UCSD-AML1 (cell line): ENCODE data around the gene PACSIN1.
"Not testable (repeated sequence)": the region's sequence is repeated elsewhere in the genome, so short reads cannot be mapped to it uniquely, and the experiment has no call there.

Experiments
- DNase-seq: peaks from one replicate; lab custom pipeline; 2025; ENCODE audit not compliant: unreplicated experiment; lab: John Stamatoyannopoulos, UW

Gene PACSIN1

DNA sequence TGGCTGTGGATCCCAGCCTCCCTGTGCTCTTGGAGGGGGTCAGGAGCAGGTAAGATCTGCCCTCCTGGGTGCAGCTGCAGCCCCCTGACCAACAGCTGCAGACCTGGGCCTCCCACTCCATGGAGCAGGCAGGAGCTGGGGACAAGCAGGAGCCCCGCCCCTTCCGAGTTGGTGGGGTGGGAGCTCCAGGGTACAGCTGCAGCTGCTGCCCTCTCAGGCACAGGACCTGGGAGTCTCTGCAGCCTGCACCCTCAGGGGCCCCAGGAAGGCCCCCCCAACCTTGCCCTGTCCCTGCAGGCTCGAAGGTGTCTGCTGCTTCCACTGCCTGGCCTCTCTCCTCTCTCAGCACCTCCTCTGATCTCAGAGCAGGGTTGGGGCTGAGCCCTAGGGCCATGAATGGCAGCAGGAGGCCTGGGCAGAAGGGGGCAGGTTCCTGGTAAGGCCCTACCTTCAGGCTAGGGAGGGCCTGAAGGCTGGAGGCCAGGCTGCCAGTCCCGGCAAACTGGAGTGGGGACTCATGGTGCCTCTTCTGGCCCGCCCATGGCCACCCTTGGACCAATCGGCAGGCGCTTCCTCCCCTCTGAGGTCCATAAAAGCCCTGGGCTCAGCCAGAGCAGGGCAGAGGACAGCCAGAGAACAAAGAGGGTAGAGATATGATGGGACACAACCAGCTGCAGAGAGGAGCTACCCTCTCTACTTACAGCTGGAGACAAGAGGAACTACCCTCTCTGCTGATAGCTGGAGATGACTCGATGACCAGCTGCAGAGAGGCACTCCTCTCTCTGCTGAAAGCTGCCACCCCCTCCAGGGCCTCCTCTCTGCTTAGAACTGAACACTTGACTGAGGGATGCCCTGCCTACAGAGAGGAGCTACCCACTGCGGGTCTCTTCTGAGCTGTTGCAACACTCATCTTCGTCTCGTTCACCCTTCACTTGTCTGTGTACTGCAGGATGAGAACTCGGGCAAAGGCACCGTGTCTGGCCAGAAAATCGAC lies 7.8 kb upstream of the PACSIN1 start:
- no peak for DNase-seq

DNA sequence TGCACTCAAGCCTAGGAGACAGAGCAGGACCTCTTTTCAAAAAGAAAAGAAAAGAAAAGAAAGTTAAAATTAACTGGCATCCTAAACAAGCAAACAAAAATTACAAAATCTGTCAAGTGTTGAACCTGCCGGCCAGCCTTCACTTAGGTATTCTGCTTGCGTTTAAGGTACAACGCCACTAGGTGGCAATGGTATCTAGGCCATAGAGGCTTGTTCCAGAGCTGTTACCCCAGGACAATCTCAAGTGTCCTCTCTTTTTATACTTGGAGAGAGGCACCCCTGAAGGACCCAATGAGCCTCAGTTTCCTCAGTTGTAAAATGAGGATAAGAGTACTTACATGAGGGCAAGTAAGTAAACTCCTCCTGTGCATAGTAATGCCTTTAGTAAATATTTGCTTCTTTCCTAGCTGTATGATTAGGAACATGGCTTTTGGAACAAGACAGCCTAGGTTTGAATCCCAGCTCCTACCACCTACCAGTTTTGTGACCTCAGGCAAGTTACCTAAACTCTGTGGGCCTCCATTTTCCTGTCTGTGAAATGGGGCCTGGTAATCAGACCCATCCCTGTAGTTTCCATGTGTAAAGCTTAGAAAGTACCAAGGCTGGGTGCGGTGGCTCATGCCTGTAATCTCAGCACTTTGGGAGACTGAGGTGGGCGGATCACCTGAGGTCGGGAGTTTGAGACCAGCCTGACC lies 5.8 kb upstream of the PACSIN1 start:
- no peak for DNase-seq

DNA sequence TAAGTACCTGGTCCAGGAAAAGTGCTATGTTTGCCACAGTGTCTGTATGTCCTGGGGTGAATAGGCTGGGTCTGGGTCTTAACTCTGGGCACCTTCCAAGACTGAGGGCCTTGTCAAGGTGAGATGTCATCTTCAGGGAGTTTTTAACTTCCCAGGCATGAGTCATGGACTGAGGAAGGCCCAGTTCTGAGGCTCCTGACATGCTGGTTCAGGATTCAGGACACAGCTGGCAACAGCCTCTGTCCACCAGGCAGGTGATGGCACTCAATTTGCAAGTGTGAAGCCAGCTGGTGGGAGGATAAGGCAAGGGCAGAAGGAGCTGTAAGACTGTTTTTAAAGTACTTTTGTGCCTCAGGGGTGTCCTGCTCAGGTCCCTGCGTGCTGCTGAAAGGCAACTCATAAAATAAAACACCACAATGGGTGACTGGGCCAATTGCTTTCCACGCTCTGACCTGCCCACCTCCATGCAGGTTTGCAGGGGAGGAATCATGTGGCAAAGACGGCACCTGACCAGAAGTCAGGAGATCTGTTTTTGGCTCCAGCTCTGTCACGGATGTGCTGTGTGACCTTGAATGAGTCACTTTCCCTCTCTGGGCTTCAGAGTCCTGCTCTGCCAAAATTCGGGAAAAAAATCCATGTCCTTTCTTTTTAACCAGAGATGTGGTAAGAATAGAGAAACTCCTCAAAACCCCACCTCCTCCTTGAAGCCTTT lies 4.9 kb upstream of the PACSIN1 start:
- no peak for DNase-seq

DNA sequence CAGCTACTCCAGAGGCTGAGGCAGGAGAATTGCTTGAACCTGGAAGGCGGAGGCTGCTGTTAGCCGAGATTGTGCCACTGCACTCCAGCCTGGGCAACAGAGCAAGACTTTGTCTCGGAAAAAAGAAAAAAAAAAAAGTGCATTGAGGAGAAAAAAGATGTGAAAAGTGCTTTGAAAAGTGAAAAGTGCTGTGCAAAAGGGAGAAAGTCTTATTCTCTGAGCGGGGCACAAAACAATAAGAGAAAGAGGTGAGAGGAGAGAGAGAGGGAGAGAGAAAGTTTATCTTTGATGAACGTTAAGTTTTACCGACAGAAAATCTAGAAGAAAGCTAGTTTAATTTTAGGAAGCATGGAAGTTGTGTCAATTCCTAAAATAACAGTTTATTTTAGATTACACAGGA lies 3.9 kb upstream of the PACSIN1 start:
- DNase-seq, result no peak

DNA sequence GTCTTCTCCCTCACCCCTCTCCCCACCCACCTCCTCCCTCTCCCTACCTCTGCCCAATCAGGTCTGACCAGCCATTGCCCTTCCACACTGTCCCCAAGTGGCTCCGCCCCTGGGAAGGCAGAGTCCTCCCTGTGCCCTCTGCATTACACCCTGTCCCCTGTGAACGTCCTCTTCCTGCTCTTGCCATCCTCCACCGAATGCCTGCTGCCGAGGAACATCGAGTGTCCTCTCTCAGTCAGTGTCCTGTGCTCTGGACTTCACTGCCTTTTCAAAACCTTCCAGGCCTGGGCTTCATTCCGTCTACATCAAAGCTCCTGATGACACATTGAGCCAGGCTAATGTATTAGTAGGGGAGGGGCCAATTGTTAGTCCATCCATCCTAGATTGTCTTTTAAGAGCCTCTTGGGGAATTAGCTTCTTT lies 3.3 kb upstream of the PACSIN1 start:
- DNase-seq, result peak; percentile 39

DNA sequence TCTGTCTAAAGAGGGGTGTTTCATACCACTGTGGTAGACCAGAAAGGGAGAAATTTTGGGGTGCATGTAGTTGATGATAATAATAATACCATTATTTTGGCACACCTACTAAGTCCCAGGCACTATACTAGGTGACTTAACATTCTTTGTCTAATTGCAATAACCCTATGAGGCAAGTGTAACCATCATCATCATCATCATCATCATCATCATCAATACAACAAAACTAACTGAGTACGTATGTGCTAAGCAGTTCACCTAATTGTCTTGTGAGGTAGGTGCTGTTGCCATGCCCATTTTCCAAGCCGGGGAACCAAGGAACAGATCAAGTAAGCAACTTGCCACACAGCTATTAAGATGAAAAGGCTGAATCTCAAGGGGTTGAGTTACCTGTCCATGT lies 2.6 kb upstream of the PACSIN1 start:
- DNase-seq, result no peak

DNA sequence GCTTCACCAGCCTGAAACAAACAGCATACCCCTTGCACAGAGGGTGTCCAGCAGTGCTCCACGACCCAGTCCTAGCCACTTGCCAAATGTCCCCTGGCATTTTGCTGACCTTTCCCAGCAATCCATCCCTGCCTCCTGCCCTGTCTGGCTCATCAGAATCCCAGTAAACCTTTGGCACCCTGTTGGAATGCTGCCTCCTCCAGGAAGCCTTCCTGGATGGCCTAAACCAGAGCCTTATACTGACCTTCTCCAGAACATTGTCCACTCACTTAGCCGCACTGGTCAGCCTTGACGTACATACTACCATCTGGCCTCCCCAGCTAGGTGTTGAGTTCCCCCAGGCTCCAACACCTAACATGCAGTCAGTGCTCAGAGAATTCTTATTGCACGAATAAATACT lies 2.0 kb upstream of the PACSIN1 start:
- no peak for DNase-seq

DNA sequence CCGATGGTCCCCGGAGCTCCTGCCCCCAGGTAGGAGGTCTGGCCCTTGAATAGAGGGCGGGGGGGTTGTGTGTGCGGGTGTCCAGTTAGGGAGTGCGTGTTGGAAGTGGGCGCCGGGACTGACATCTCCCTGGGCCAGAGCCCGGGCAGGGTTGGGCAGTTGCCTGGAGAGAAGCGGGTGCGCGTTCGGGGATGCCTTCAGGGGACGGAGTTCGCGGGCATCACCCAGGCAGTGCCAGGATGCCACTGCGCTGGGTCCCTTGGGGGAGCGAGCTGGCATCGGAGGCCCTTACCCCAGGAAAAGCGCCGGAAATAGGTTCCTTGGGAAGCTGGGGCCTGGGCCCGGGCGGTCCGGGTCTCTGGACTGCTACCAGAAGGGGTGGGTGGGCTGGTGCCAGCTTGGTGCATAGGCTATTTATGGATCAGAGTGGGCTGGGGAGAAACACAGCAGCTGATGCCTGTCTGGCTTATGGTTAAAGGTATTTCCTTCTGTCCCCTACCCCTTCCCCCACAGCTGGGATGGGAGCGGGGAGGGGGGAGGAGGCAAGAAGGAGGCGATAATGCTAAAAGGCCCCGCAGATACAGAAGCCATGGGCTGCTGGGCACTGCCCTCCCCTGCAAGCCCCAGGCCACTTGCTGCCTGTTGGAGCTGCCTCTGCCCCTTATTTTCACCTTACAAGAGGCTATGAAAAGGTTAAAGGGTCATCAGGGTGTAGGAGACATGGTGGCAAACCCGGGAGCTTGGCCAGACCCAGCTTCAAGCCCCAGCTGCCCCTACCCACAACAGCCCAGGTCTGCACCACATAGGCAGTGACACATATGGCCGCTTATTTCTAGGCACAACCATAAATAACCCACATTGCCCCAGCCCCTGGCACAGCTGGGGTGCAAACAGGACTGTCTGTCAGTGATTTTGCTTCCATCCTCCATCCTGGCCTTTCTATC lies 638 bp downstream of the PACSIN1 start:
- DNase-seq, result no peak

DNA sequence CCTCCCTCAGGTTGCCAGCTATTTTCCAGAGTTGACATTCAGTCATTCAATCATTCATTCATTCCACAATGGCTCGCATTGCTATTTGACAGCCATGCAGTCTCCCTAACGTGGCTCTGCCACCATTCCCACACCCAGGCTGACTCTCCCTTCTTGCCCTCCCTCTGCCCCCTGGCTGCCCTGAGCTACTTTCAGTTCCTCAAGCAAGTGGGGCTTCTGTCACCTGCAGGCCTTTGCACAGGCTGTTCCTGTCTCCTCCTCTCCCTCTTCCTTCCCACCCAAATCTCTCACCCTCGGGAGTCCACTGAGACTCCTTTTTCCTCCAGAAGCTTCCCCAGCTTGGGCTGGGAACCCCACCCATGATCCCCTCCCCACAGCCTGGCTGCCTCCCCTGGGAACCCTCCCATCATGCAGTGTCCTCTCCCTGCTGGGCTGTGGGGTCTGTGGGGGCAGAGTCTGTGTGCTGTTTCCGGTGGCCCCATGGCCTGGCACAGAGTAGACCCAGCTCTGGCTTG lies 2.6 kb downstream of the PACSIN1 start:
- no peak for DNase-seq

DNA sequence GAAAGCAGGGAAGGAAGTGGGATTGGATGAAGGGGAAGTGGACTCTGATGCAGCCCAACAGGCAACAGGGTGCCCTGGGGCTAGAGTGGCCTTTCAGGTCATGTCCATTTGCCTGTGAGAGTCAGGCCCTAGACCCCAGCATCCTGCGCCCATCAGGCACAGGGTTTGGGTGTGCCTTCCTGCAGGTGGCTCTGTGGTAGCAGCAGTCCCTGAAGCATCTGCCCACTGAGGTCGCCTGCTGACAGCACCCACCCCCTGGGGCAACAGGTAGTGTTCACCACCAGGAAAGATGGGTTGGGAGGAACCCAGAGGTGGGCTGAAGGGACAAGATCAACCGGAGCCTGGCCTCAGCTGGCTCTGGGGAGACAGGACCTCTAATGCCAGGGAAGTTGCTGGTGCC lies 3.6 kb downstream of the PACSIN1 start:
- no peak for DNase-seq

DNA sequence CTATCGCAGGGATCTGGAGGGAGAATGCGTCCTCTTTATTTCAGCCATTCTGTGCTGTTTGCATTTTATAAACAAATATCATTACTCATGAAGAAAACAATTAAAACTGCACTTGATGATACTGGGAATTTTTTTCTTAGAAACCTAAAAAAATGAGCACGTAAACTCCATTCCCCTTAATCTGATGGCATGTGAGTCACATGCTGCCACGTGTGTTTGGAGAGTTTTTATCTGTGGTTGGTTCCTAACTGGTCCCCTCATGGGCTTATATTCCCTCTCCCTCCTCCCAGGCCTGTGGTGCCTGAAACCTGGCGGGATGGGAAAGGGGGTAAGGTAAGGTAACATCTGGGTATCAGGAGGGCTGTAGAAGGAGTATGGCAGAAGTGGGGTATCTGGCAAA lies 6.5 kb downstream of the PACSIN1 start:
- no peak for DNase-seq

DNA sequence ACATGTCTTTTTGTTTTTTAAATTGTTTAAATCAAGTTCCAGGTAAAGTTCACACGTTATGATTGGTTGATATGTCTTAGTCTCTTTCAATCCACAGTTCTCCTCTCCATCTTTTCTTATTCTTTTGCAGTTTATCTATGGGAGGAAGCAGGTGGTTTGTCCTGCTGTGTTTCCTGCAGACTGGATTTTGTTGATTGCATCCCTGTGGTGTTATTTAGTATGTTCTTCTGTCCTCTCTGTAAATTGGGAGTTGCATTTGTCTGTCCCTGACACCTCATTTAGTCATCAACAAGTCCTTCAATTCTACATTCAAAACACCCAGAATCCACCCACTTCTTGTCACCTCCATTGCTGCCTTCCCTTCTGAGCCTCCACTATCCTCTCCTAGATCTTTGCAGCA lies 8.1 kb downstream of the PACSIN1 start:
- no peak for DNase-seq

DNA sequence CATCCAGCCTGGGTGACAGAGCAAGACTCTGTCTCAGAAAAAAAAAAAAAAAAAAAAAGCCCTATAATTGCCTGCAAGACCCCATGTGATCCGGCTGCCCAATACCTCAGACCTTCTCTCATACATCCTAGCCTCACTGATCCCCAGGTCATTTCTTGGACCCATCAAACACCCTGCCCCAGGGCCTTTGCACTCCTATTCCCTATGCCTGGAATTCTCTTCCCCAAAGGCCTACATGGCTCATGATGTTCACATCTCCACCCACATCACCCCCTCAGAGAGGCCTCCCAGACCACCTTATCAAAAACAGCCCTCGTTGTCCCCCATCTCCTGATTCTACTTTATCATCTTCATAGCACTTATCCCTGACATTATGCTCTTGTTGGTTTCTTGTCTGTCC lies 8.9 kb downstream of the PACSIN1 start:
- no peak for DNase-seq

DNA sequence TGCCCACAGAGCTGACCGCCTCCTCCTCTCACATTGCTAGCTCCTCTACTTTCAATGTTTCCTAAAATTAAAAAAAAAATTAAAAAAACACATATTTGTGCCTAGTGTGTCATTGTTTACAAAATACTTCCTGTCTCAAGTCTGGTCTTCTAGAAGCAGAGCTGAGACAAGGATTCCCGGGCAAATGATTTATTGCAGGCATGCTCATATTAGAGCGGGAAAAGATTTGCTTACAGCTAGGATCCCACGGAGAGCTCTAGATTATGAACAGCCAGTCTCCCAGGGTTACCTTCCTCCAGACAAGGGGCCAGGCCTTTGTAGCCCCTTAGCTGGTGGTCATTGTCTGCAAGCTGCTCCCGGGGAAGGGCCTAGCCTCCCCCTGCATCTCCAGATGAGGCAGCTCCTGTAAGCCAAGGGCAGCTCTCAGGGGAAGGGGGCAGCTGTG lies 9.4 kb downstream of the PACSIN1 start:
- no peak for DNase-seq

DNA sequence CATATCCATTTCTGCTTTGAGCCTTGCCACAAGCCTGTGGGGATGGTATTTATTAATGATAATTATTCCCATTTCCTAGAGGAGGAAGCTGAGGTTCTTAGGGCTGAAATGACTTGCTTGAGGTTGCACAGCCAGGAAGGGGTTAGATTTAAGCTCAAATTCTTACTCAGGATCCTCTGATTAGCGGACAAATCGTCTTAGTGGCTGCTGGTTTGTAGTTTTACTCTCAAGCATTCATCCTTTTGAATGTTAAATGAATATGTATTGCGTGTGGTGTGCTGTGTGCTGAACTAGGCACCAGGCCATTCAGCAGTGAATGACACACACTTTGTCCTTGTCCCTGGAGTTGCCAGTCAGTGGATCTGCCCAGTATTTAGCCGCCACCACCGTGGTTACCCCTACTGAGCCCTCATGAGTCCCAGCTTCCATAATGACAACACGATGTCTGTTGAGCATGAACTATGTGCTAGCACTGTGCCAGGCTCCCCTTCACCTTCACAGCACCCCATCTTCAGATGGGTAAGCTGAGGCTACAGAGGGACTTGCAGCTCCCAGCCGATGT lies 10.0 kb downstream of the PACSIN1 start:
- no peak for DNase-seq

DNA sequence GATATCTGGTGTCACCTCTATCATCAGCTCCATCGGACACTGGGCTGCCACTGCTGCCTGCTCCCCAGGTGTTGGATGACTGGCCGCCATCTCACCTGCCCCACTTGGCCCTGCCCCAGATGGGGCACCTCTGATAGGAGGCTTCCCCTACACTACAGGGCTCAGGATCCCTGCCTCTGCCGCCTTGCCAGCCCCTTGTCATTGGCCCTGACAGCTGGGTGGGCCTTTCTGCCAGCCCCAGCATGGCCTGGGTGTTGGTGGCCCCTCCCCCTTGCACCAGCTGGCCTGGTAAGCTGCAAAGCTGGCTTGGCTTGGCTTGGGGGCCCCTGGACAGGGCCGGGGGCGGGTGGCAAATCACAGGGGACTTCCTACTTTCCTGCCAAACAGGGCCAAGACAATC lies 10.6 kb downstream of the PACSIN1 start:
- no peak for DNase-seq

DNA sequence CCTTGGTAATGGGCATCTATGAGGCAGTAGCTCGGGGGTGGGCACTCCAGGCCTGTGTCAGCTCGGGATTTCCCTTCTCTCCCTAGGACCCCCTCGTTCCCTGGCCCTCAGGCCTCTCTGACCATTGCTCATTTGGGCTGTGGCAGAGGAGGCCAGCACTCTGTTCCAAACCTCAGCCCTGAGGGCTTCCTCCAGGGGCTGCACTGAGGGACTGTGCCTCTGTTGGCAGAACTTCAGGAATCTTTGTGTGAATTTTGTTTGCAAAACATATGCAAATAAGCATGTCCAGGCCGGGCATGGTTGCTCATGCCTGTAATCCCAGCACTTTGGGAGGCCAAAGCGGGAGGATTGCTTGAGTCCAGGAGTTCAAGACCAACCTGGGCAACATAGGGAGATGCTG lies 11.0 kb downstream of the PACSIN1 start:
- DNase-seq, result no peak

DNA sequence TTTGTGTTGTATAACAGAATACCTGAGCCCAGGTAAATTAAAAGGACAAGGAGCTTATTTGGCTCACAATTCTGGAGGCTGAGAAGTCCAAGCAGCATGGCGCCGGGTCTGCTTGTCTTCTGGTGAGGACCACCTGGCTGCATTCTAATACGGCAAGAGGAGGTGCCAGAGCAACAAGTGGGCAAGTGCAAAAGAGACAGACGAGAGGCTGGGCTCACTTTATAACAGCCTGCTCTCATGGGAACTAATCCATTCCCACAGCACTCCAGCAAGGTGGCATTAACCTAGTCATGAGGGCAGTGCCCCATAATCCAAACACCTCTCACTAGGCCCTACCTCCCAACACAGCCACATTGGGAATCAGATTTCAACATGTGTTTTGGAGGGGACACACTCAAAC lies 12.9 kb downstream of the PACSIN1 start:
- no peak for DNase-seq

DNA sequence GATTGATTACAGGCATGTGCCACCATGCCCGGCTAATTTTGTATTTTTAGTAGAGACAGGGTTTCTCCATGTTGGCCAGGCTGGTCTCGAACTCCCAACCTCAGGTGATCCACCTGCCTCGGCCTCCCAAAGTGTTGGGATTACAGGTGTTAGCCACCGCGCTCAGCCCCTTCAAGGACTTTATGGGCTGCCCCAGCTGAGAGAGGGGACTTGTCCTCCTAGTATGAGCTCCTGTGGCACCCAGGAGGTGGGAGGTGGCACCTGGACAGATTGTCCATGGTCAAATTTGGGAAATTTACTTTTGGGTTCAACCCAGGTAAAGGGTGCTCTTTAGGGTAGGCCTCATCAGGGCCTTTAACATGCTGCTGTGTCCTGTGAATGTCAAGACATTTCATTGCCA lies 17.9 kb downstream of the PACSIN1 start:
- DNase-seq, result not testable (repeated sequence)

DNA sequence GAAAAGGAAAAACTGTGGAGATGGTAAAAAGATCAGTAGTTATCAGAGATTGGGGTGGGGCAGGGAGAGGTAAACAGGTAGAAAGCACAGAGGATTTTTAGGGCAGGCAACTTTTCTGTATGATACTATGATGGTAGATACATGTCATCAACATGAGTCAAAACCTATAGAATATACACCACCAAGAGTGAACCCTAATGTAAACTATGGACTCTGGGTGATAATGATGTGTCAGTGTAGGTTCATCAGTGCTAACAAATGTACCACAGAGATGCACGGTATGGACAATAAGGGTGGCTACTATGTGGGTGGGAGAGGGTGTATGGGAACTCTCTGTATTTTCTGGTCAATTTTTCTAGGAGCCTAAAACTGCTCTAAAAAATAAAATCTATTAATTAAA lies 18.5 kb downstream of the PACSIN1 start:
- DNase-seq, result no peak
